Calu3 (cell line): ENCODE measurements around the gene TMEM214. TPM values are rescaled to one million over a fixed set of nuclear protein-coding genes. Genes with fewer than 3 reads are reported as not detected.

Experiments
- BruUV-seq: library from RNA; stranded (reverse); fragments of 400-500 nt; replicated peaks from 2 replicates; lab custom pipeline; 2021; lab: Mats Ljungman, UMichigan
- CTCF ChIA-PET: fragments of 300-600 bp; sonication (Branson Sonifier 250); formaldehyde crosslinking; loops from one replicate; lab custom pipeline; 2022; ENCODE audit warnings: antibody characterized with exemption; lab: Charles Lee
- DNase-seq: peaks from one replicate; pipeline ENCODE4 v3.0.0; 2022
- H3K27ac Mint-ChIP-seq: one replicate; pipeline ENCODE4 v1.8.0; 2022; ENCODE audit warnings: mixed read lengths; ENCODE audit not compliant: unreplicated experiment
- H3K27me3 Mint-ChIP-seq: one replicate; pipeline ENCODE4 v1.8.0; 2022; ENCODE audit warnings: mixed read lengths; ENCODE audit not compliant: unreplicated experiment
- H3K36me3 Mint-ChIP-seq: one replicate; pipeline ENCODE4 v1.8.0; 2022; ENCODE audit warnings: mild to moderate bottlenecking, moderate library complexity, mixed read lengths; ENCODE audit not compliant: insufficient read depth, unreplicated experiment
- H3K4me1 Mint-ChIP-seq: one replicate; pipeline ENCODE4 v1.8.0; 2022; ENCODE audit warnings: mild to moderate bottlenecking, low read depth, mixed read lengths; ENCODE audit not compliant: unreplicated experiment
- H3K4me3 Mint-ChIP-seq: one replicate; pipeline ENCODE4 v1.8.0; 2022; ENCODE audit warnings: mild to moderate bottlenecking, low read depth, moderate library complexity, mixed read lengths; ENCODE audit not compliant: unreplicated experiment
- H3K9me3 Mint-ChIP-seq: one replicate; pipeline ENCODE4 v1.8.0; 2022; ENCODE audit warnings: low read depth, mixed read lengths; ENCODE audit not compliant: unreplicated experiment
- intact Hi-C: fragments of 100-400 bp; cut with micrococcal nuclease; formaldehyde crosslinking; loops from one replicate; pipeline ENCODE4 v1.10.0; 2022; ENCODE audit not compliant: unreplicated experiment
- total RNA-seq: library from RNA; stranded (reverse); gene quantifications from 2 replicates; pipeline ENCODE4 v1.2.3, GENCODE V29; 2022
- TF ChIP-seq, protein P1 (sequence below): fragments of 200-600 bp; IDR thresholded peaks from one replicate; pipeline ENCODE4 v1.8.0; 2022; ENCODE audit warnings: antibody characterized with exemption; ENCODE audit not compliant: unreplicated experiment

The TMEM214 gene
- total RNA-seq, 1 experiment from 2014 or later = 79.6 TPM

DNA sequence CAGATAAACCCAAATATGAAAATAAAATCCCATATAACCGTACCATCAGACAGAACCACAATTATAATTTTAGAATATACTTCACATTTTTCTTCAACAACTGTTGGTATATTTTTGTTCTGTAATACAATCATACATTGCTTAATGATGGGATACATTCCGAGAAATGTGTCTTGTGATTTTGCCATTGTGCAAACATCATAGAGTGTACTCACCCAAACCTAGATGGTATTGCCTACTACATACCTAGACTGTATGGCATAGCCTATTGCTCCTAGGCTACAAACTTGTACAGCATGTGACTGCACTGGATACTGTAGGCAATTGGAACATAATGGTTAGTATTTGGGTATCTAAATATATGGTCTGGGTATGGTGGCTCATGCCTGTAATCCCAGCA lies 31.8 kb upstream of the TMEM214 start:
- H3K4me1 Mint-ChIP-seq = peaks cover 8% of the 10 kb centered on the region
- CTCF ChIA-PET = no interaction called here
- intact Hi-C loops = no loop called here
- no peak overlapping the region for H3K4me3 Mint-ChIP-seq
- H3K9me3 Mint-ChIP-seq = no peaks in the 10 kb centered on the region
- no peaks in the 10 kb centered on the region for H3K36me3 Mint-ChIP-seq
- TF ChIP-seq, protein P1, sequence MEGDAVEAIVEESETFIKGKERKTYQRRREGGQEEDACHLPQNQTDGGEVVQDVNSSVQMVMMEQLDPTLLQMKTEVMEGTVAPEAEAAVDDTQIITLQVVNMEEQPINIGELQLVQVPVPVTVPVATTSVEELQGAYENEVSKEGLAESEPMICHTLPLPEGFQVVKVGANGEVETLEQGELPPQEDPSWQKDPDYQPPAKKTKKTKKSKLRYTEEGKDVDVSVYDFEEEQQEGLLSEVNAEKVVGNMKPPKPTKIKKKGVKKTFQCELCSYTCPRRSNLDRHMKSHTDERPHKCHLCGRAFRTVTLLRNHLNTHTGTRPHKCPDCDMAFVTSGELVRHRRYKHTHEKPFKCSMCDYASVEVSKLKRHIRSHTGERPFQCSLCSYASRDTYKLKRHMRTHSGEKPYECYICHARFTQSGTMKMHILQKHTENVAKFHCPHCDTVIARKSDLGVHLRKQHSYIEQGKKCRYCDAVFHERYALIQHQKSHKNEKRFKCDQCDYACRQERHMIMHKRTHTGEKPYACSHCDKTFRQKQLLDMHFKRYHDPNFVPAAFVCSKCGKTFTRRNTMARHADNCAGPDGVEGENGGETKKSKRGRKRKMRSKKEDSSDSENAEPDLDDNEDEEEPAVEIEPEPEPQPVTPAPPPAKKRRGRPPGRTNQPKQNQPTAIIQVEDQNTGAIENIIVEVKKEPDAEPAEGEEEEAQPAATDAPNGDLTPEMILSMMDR = no peak
- H3K27ac Mint-ChIP-seq = no peak overlapping the region
- DNase-seq = no peak
- no TSS peak for BruUV-seq
- no peaks in the 10 kb centered on the region for H3K27me3 Mint-ChIP-seq

DNA sequence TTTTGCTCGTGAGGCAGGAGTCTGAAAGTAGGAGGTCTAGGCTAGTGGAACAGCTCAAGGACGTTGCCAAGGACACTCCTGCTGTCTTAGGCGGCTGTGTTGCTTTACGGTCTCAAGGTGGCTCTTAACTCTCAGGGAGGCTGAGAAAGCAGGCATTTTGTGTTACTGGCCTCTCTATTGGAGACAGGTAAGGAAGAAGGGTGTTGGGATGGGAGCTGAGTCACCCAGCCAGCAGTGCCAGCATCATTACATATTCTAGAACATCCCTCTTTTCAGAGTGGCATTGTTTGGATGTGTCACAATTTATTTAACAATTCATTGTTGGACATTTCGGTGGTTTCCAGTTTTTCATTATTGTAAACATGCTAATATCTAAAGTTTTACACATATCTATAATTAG lies 30.8 kb upstream of the TMEM214 start:
- no peak for DNase-seq
- Mint-ChIP-seq H3K4me3 (no peak overlapping the region), H3K27ac (no peak overlapping the region), H3K27me3 (no peaks in the 10 kb centered on the region), H3K36me3 (no peaks in the 10 kb centered on the region), H3K4me1 (peaks cover 8% of the 10 kb centered on the region), H3K9me3 (no peaks in the 10 kb centered on the region)
- TF ChIP-seq, protein P1 = no peak
- BruUV-seq = no TSS peak
- CTCF ChIA-PET = interaction anchor here (0.8 kb wide), 1 partner anchor 40 kb away, joined by 6 read pairs; no protein-coding TSS in a partner anchor
- intact Hi-C loops = no loop called here

GRCh38 chr2:27003007-27003406 lies 29.8 kb upstream of the TMEM214 start:
- Mint-ChIP-seq H3K4me3 (no peak overlapping the region), H3K36me3 (no peaks in the 10 kb centered on the region), H3K27me3 (no peaks in the 10 kb centered on the region), H3K9me3 (no peaks in the 10 kb centered on the region), H3K27ac (no peak overlapping the region), H3K4me1 (peaks cover 13% of the 10 kb centered on the region)
- DNase-seq = no peak
- CTCF ChIA-PET = interaction anchor here (1.8 kb wide), 1 partner anchor 41 kb away, joined by 5 read pairs; no protein-coding TSS in a partner anchor
- intact Hi-C loops = no loop called here
- BruUV-seq = no TSS peak
- TF ChIP-seq, protein P1 = no peak

DNA sequence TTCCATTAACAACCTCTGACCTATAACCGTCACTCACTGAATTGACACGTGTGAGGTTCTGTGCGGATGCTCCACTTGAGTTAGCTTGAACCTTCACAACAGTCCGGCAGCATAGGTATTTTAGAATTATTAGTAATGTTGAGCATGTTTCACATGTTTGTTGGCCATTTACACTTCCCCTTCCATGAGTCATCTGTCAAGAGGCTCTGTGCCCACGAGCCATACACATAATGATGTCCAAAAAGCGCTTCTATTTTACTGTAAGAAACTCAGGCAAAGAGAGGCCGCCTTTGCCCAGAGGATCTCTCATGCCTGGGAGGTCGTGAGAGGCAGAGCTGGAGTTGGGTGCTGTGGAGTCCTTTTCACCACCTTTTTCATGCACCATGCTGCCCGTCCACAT lies 28.9 kb upstream of the TMEM214 start:
- Mint-ChIP-seq H3K27ac (no peak overlapping the region), H3K4me3 (no peak overlapping the region), H3K4me1 (peaks cover 13% of the 10 kb centered on the region), H3K36me3 (no peaks in the 10 kb centered on the region), H3K9me3 (no peaks in the 10 kb centered on the region), H3K27me3 (no peaks in the 10 kb centered on the region)
- BruUV-seq = no TSS peak
- no peak for DNase-seq
- intact Hi-C loops = no loop called here
- CTCF ChIA-PET = interaction anchor here (0.7 to 1.8 kb wide), 2 partner anchors 42 to 164 kb away, joined by 3 to 5 read pairs; no protein-coding TSS in a partner anchor
- TF ChIP-seq, protein P1 = no peak
